H1 (cell line): ENCODE results near the gene GBA2. TPM values are rescaled to one million over a fixed set of nuclear protein-coding genes. Genes with fewer than 3 reads are reported as not detected.

ENCODE experiments used
- CTCF ChIA-PET: fragments of 300-600 bp; sonication (Branson Sonifier 250); formaldehyde crosslinking; loops from one replicate; lab custom pipeline; 2021; ENCODE audit not compliant: partially characterized antibody; lab: Charles Lee
- POLR2A ChIA-PET: fragments of 300-600 bp; sonication (Branson Sonifier 250); formaldehyde crosslinking; loops from one replicate; lab custom pipeline; 2021; ENCODE audit warnings: inconsistent platforms; ENCODE audit not compliant: partially characterized antibody; lab: Charles Lee
- DNase-seq, 2 experiments: peaks; one replicate each; pipeline versions ENCODE4 v3.0.0 to v3.0.0-alpha.2; 2010 to 2022; ENCODE audit warnings: low spot score in 2 of 2, low read depth in 1 of 2, mixed read lengths in 1 of 2
- FAIRE-seq: peaks from 2 replicates; lab custom pipeline; 2011; peaks lifted over from hg19 to GRCh38; lab: Jason Lieb, UNC
- H2AFZ ChIP-seq: 2 replicates; pipeline ENCODE4 v1.8.1; 2012; ENCODE audit warnings: low read length, inconsistent platforms
- H2AK5ac ChIP-seq: 2 replicates; pipeline ENCODE4 v1.6.1; 2013; ENCODE audit warnings: low read depth, low read length
- H2BK120ac ChIP-seq: replicated peaks from 2 replicates; pipeline ENCODE3; 2013; ENCODE audit warnings: low read depth, low read length, inconsistent platforms
- H2BK12ac ChIP-seq: 2 replicates; pipeline ENCODE4 v1.6.1; 2013; ENCODE audit warnings: low read depth, low read length
- H2BK15ac ChIP-seq: 2 replicates; pipeline ENCODE4 v1.6.1; 2013; ENCODE audit warnings: low read length
- H2BK20ac ChIP-seq: 2 replicates; pipeline ENCODE4 v1.6.1; 2013; ENCODE audit warnings: low read length
- H2BK5ac ChIP-seq: 2 replicates; pipeline ENCODE4 v1.6.1; 2013; ENCODE audit warnings: low read depth, low read length
- H3K14ac ChIP-seq: 2 replicates; pipeline ENCODE4 v1.6.1; 2013; ENCODE audit warnings: inconsistent platforms; ENCODE audit not compliant: insufficient read length
- H3K18ac ChIP-seq: 2 replicates; pipeline ENCODE4 v1.6.1; 2013; ENCODE audit warnings: low read length; ENCODE audit errors: extremely low read depth
- H3K23ac ChIP-seq: 2 replicates; pipeline ENCODE4 v1.6.1; 2013; ENCODE audit warnings: inconsistent platforms; ENCODE audit not compliant: insufficient read length
- H3K23me2 ChIP-seq: 2 replicates; pipeline ENCODE4 v1.6.1; 2013; ENCODE audit warnings: low read depth, low read length
- H3K27ac ChIP-seq: 2 replicates; pipeline ENCODE4 v1.6.1; 2011; ENCODE audit warnings: low read depth, low read length, inconsistent platforms
- H3K27me3 ChIP-seq, 4 experiments: replicated peaks in 1 of 4; 1 replicate in 1 of 4; 2 replicates in 3 of 4; pipeline versions ENCODE4 v1.6.1 to v1.8.1; 2011 to 2013; ENCODE audit warnings: low read length in 3 of 4, mild to moderate bottlenecking in 3 of 4, inconsistent platforms in 2 of 4, mixed read lengths in 2 of 4, moderate library complexity in 1 of 4; ENCODE audit not compliant: control insufficient read depth in 3 of 4, insufficient read depth in 3 of 4; ENCODE audit errors: extremely low read depth in 1 of 4
- H3K36me3 ChIP-seq, 4 experiments: 2 replicates each; pipeline versions ENCODE4 v1.6.1 to v1.8.1; 2011 to 2013; ENCODE audit warnings: mild to moderate bottlenecking in 4 of 4, low read length in 3 of 4, moderate library complexity in 2 of 4, control low read depth in 1 of 4, inconsistent platforms in 1 of 4; ENCODE audit not compliant: insufficient read depth in 4 of 4, control insufficient read depth in 2 of 4
- H3K4ac ChIP-seq: replicated peaks from 2 replicates; pipeline ENCODE3; 2013; ENCODE audit warnings: low read length, low read depth, mixed read lengths, inconsistent platforms; ENCODE audit not compliant: insufficient read length
- H3K4me1 ChIP-seq, 4 experiments: replicated peaks in 1 of 4; 1 replicate in 1 of 4; 2 replicates in 3 of 4; pipeline versions ENCODE4 v1.6.1 to v1.8.1; 2011 to 2013; ENCODE audit warnings: low read length in 3 of 4, inconsistent platforms in 2 of 4, mixed read lengths in 1 of 4; ENCODE audit not compliant: insufficient read depth in 4 of 4, control insufficient read depth in 3 of 4
- H3K4me2 ChIP-seq, 2 experiments: 2 replicates each; pipeline versions ENCODE4 v1.6.1 to v1.8.1; 2011 to 2013; ENCODE audit warnings: low read depth in 2 of 2, low read length in 2 of 2, control low read depth in 1 of 2, inconsistent platforms in 1 of 2, mild to moderate bottlenecking in 1 of 2; ENCODE audit not compliant: insufficient read depth in 1 of 2
- H3K4me3 ChIP-seq, 4 experiments: fragments of 200-600, 300-600 bp in 1 of 4; sonication (generic), shearing (Covaris generic), sonication (Bioruptor Twin) in 1 of 4; 2 replicates each; pipeline versions ENCODE4 v1.5.1 to v1.8.1; 2011 to 2016; ENCODE audit warnings: low read length in 4 of 4, low read depth in 3 of 4, control low read depth in 2 of 4, inconsistent platforms in 2 of 4, mild to moderate bottlenecking in 2 of 4, mixed read lengths in 1 of 4, moderate library complexity in 1 of 4; ENCODE audit not compliant: insufficient read depth in 2 of 4; ENCODE audit errors: extremely low read depth in 1 of 4
- H3K56ac ChIP-seq: replicated peaks from 2 replicates; pipeline ENCODE3; 2013; ENCODE audit warnings: low read depth, mild to moderate bottlenecking, mixed read lengths, low read length, inconsistent platforms; ENCODE audit not compliant: insufficient read length
- H3K79me1 ChIP-seq: 2 replicates; pipeline ENCODE4 v1.6.1; 2013; ENCODE audit warnings: low read depth, low read length, control low read depth
- H3K79me2 ChIP-seq, 2 experiments: 2 replicates each; pipeline versions ENCODE4 v1.6.1 to v1.8.1; 2012 to 2013; ENCODE audit warnings: low read length in 2 of 2, mild to moderate bottlenecking in 2 of 2, inconsistent platforms in 1 of 2; ENCODE audit not compliant: insufficient read depth in 2 of 2, control insufficient read depth in 1 of 2
- H3K9ac ChIP-seq, 4 experiments: replicated peaks in 1 of 4; 1 replicate in 1 of 4; 2 replicates in 3 of 4; pipeline versions ENCODE4 v1.6.1 to v1.8.1; 2011 to 2013; ENCODE audit warnings: low read depth in 3 of 4, low read length in 3 of 4, control low read depth in 2 of 4, mild to moderate bottlenecking in 2 of 4, moderate library complexity in 2 of 4, inconsistent platforms in 1 of 4; ENCODE audit errors: extremely low read depth in 1 of 4
- H3K9me3 ChIP-seq, 2 experiments: 2 replicates each; pipeline versions ENCODE4 v1.6.1 to v1.8.1; 2012 to 2013; ENCODE audit warnings: mild to moderate bottlenecking in 2 of 2, moderate library complexity in 2 of 2, control low read depth in 1 of 2, inconsistent platforms in 1 of 2, low read depth in 1 of 2, low read length in 1 of 2, mixed read lengths in 1 of 2; ENCODE audit not compliant: insufficient read depth in 2 of 2
- H4K20me1 ChIP-seq, 2 experiments: replicated peaks in 1 of 2; 2 replicates each; pipeline versions ENCODE3 to v1.8.1; 2011 to 2013; ENCODE audit warnings: inconsistent platforms in 2 of 2, low read length in 2 of 2, mild to moderate bottlenecking in 1 of 2; ENCODE audit not compliant: insufficient read depth in 2 of 2, control insufficient read depth in 1 of 2
- H4K5ac ChIP-seq: 2 replicates; pipeline ENCODE4 v1.6.1; 2013; ENCODE audit warnings: low read length, low read depth, mixed read lengths, inconsistent platforms; ENCODE audit not compliant: insufficient read length
- H4K8ac ChIP-seq: 2 replicates; pipeline ENCODE4 v1.8.0; 2013; ENCODE audit warnings: mild to moderate bottlenecking, moderate library complexity, low read length, inconsistent platforms; ENCODE audit not compliant: insufficient read depth; ENCODE audit errors: extremely low read depth
- H4K91ac ChIP-seq: replicated peaks from 2 replicates; pipeline ENCODE3; 2013; ENCODE audit warnings: low read length, mixed read lengths, inconsistent platforms; ENCODE audit not compliant: insufficient read length
- HDAC6 ChIP-seq: IDR thresholded peaks from one replicate; pipeline ENCODE4 v1.7.1; 2012; ENCODE audit warnings: low read depth, mild to moderate bottlenecking, inconsistent platforms, low read length, moderate library complexity
- JUN ChIP-seq: IDR thresholded peaks from 2 replicates; pipeline ENCODE4 v1.6.1; 2011; ENCODE audit warnings: low read depth, mild to moderate bottlenecking, improper control_type of control experiment, low read length
- KDM1A ChIP-seq: fragments of 200-600, 300-600 bp; sonication (generic); IDR thresholded peaks from 2 replicates; pipeline ENCODE4 v1.7.1; 2016; ENCODE audit warnings: mild to moderate bottlenecking, low read length, borderline replicate concordance
- KDM5A ChIP-seq: fragments of 200-600 bp; IDR thresholded peaks from 2 replicates; pipeline ENCODE4 v1.7.1; 2012; ENCODE audit warnings: mild to moderate bottlenecking, low read length, inconsistent platforms, mixed read lengths
- PHF8 ChIP-seq: fragments of 200-600 bp; sonication (generic); conservative IDR thresholded peaks from 2 replicates; pipeline ENCODE4 v1.7.1; 2012; ENCODE audit warnings: low read depth, mild to moderate bottlenecking, inconsistent platforms, low read length, moderate library complexity
- POLR2AphosphoS5 ChIP-seq: IDR thresholded peaks from 2 replicates; pipeline ENCODE4 v1.6.1; 2011; ENCODE audit warnings: low read depth, low read length
- RBBP5 ChIP-seq: IDR thresholded peaks from 2 replicates; pipeline ENCODE4 v1.7.1; 2012; ENCODE audit warnings: low read depth, mild to moderate bottlenecking, inconsistent platforms, low read length, moderate library complexity, borderline replicate concordance
- RXRA ChIP-seq: IDR thresholded peaks from 2 replicates; pipeline ENCODE4 v1.6.1; 2011; ENCODE audit warnings: low read depth, mild to moderate bottlenecking, low read length, moderate library complexity; ENCODE audit not compliant: insufficient read depth
- SP1 ChIP-seq: IDR thresholded peaks from 2 replicates; pipeline ENCODE4 v1.6.1; 2011; ENCODE audit warnings: low read depth, low read length
- TBP ChIP-seq: IDR thresholded peaks from 2 replicates; pipeline ENCODE4 v1.6.1; 2011; ENCODE audit warnings: low read depth, low read length, improper control_type of control experiment
- WGBS, 2 experiments: shearing (Covaris generic) in 1 of 2; methylation state at CpG; one replicate each; pipeline versions ENCODE4 v1.1.6 to v1.1.7; 2013 to 2015; ENCODE audit warnings: low lambda C conversion rate in 2 of 2, mixed read lengths in 2 of 2, inconsistent platforms in 1 of 2, low coverage in 1 of 2, missing lambda C conversion rate in 1 of 2; ENCODE audit not compliant: insufficient replicate concordance in 2 of 2, insufficient coverage in 1 of 2, insufficient read length in 1 of 2; ENCODE audit errors: extremely low coverage in 1 of 2, missing lambda C conversion rate in 1 of 2; 5-methylcytosine and 5-hydroxymethylcytosine counted together
- polyA plus RNA-seq, 7 experiments: library from polyadenylated mRNA; depleted of rRNA in 3 of 7; stranded (reverse) in 5 of 7; unstranded in 2 of 7; fragments of >200 nt in 5 of 7; fragments of 200-250 nt in 2 of 7; gene quantifications; 1 replicate in 5 of 7; 2 replicates in 1 of 7; 4 replicates in 1 of 7; pipeline versions ENCODE4 v1.2.1 to v1.2.3, GENCODE V29; 2011 to 2013; ENCODE audit warnings: missing spikeins in 2 of 7, mixed read lengths in 2 of 7
- total RNA-seq: library from RNA; stranded (reverse); fragmentation: NEBNext Ultra II Directional; extraction: Animal tissue kit (Norgen Biotek cat#: 25700); gene quantifications from 2 replicates; pipeline ENCODE4 v1.2.1, GENCODE V29; 2021
- TF ChIP-seq, protein P1 (sequence below): IDR thresholded peaks from 2 replicates; pipeline ENCODE4 v1.6.1; 2011; ENCODE audit warnings: low read depth, mild to moderate bottlenecking, low read length; ENCODE audit not compliant: insufficient read depth

Gene GBA2
- total and polyA plus RNA-seq, 2 of the 8 experiments (the other 6 are each of a cell fraction or from before 2014, with no cell fraction given): 64.2 to 71.9 TPM

- H4K5ac ChIP-seq: no peak overlapping the region
- no peaks in the 10 kb centered on the region for H3K9me3 ChIP-seq
- FAIRE-seq (no peak), DNase-seq (no peak)
- H3K27me3 ChIP-seq: no peaks in the 10 kb centered on the region
- no peaks in the 10 kb centered on the region for H3K79me2 ChIP-seq
- no peak overlapping the region for H3K9ac ChIP-seq
- no peak overlapping the region for H3K56ac ChIP-seq
- peaks cover 42 to 85% (median 72%) of the 10 kb centered on the region in 4 experiments for H3K36me3 ChIP-seq
- H3K4me3 ChIP-seq: no peak overlapping the region
- H2BK120ac ChIP-seq: no peak overlapping the region
- no peak overlapping the region for H4K8ac ChIP-seq
- H3K79me1 ChIP-seq: no peaks in the 10 kb centered on the region
- H4K91ac ChIP-seq: no peak overlapping the region
- no peak overlapping the region for H2BK5ac ChIP-seq
- H3K14ac ChIP-seq: no peak overlapping the region
- no peak overlapping the region for H3K4ac ChIP-seq
- H3K4me1 ChIP-seq: no peaks in the 10 kb centered on the region
- no peak overlapping the region for H2BK15ac ChIP-seq
- ChIA-PET POLR2A (interaction anchor here (0.8 to 4.8 kb wide), 7 partner anchors 10 to 41 kb away, joined by 3 to 19 read pairs (median 4); partner anchors contain the start of genes CREB3, TLN1 and TPM2), CTCF (interaction anchor here (0.6 to 13.1 kb wide), 10 partner anchors 10 to 94 kb away, joined by 3 to 199 read pairs (median 4); partner anchors contain the start of genes ARHGEF39 and TPM2)
- no peak for TF ChIP-seq PHF8
- no peak for TF ChIP-seq POLR2AphosphoS5
- TF ChIP-seq, protein P1, sequence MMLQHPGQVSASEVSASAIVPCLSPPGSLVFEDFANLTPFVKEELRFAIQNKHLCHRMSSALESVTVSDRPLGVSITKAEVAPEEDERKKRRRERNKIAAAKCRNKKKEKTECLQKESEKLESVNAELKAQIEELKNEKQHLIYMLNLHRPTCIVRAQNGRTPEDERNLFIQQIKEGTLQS: no peak
- TF ChIP-seq RBBP5: no peak
- no peak for TF ChIP-seq SP1
- TF ChIP-seq TBP: no peak
- no peak for TF ChIP-seq RXRA
- no peak for TF ChIP-seq KDM5A
- TF ChIP-seq HDAC6: no peak
- TF ChIP-seq KDM1A: no peak
- no peak for TF ChIP-seq JUN
- no peak overlapping the region for H2BK20ac ChIP-seq
- H4K20me1 ChIP-seq: peaks cover 0 to 6% of the 10 kb centered on the region in 2 experiments
- H3K27ac ChIP-seq: no peak overlapping the region
- no peak overlapping the region for H2AFZ ChIP-seq
- no peak overlapping the region for H3K23ac ChIP-seq
- H2BK12ac ChIP-seq: no peak overlapping the region
- H2AK5ac ChIP-seq: no peak overlapping the region
- H3K23me2 ChIP-seq: no peaks in the 10 kb centered on the region
- H3K4me2 ChIP-seq: no peak overlapping the region
- 84% methylated on average over 8 of the region's 8 CpGs; no CpG with 5 or more reads in 1 of the 2 experiments for WGBS, 2 experiments
- no peak overlapping the region for H3K18ac ChIP-seq
These were observed 43.7 kb downstream of the GBA2 start for GRCh38 chr9:35705372-35705771.
